WTC11 (cell line): ENCODE data around the gene CREB3L4. TPM values are rescaled to one million over a fixed set of nuclear protein-coding genes. Genes with fewer than 3 reads are reported as not detected.
A peak's percentile ranks its signal among the peaks of the same experiment; 100 is the strongest.

ENCODE experiments used
- ATAC-seq: fragments of 200-7000 bp; cut with Tn5 transposase; 2 replicates; pipeline ENCODE4 v1.10.0; 2021; ENCODE audit warnings: mild to moderate bottlenecking, moderate library complexity
- CTCF ChIA-PET: fragments of 300-600 bp; sonication (Branson Sonifier 250); formaldehyde crosslinking; loops from one replicate; lab custom pipeline; 2021; ENCODE audit warnings: antibody characterized with exemption; lab: Charles Lee
- POLR2A ChIA-PET: fragments of 350-600 bp; sonication (Branson Sonifier 250); formaldehyde crosslinking; loops from one replicate; lab custom pipeline; 2021; ENCODE audit warnings: antibody characterized with exemption; lab: Charles Lee
- DNase-seq: peaks from one replicate; pipeline ENCODE4 v3.0.0; 2021; ENCODE audit warnings: low spot score
- H3K27ac Mint-ChIP-seq: 2 replicates; pipeline ENCODE4 v1.8.0; 2021; ENCODE audit warnings: mixed read lengths
- H3K27me3 Mint-ChIP-seq: 2 replicates; pipeline ENCODE4 v1.8.0; 2021; ENCODE audit warnings: low read depth, mild to moderate bottlenecking, moderate library complexity, mixed read lengths
- H3K36me3 Mint-ChIP-seq: 2 replicates; pipeline ENCODE4 v1.8.0; 2021; ENCODE audit warnings: mixed read lengths
- H3K4me1 Mint-ChIP-seq: 2 replicates; pipeline ENCODE4 v1.8.0; 2022; ENCODE audit warnings: mixed read lengths
- H3K4me3 Mint-ChIP-seq: 2 replicates; pipeline ENCODE4 v1.8.0; 2021; ENCODE audit warnings: mild to moderate bottlenecking, moderate library complexity, mixed read lengths
- H3K9me3 Mint-ChIP-seq: 2 replicates; pipeline ENCODE4 v1.8.0; 2021; ENCODE audit warnings: mixed read lengths
- CREM ChIP-seq: sonication (generic); formaldehyde crosslinking; IDR thresholded peaks from 2 replicates; pipeline ENCODE4 v1.8.1; 2022; ENCODE audit warnings: mild to moderate bottlenecking, missing genetic modification reagents, moderate library complexity
- ELF4 ChIP-seq: sonication (generic); formaldehyde crosslinking; IDR thresholded peaks from 2 replicates; pipeline ENCODE4 v1.8.1; 2022; ENCODE audit warnings: low read depth, mild to moderate bottlenecking, moderate library complexity, missing genetic modification reagents
- EMX1 ChIP-seq: fragments of 250-450 bp; sonication (Bioruptor Pico); IDR thresholded peaks from 2 replicates; pipeline ENCODE4 v1.8.0; 2021; ENCODE audit warnings: mild to moderate bottlenecking
- GTF2I ChIP-seq: fragments of 250-450 bp; sonication (Bioruptor Pico); conservative IDR thresholded peaks from 2 replicates; pipeline ENCODE4 v1.4.0; 2021; ENCODE audit warnings: mild to moderate bottlenecking
- IRF2 ChIP-seq: sonication (generic); formaldehyde crosslinking; IDR thresholded peaks from 2 replicates; pipeline ENCODE4 v1.8.0; 2022; ENCODE audit warnings: low read depth, missing genetic modification reagents, borderline replicate concordance
- KAT7 ChIP-seq: sonication (generic); formaldehyde crosslinking; IDR thresholded peaks from 2 replicates; pipeline ENCODE4 v1.8.1; 2023; ENCODE audit warnings: missing genetic modification reagents, mild to moderate bottlenecking, borderline replicate concordance
- NFYB ChIP-seq: sonication (generic); formaldehyde crosslinking; conservative IDR thresholded peaks from 2 replicates; pipeline ENCODE4 v1.8.0; 2022; ENCODE audit warnings: low read depth, missing genetic modification reagents
- NR2C2 ChIP-seq: sonication (generic); formaldehyde crosslinking; IDR thresholded peaks from 2 replicates; pipeline ENCODE4 v1.8.0; 2022; ENCODE audit warnings: mild to moderate bottlenecking, missing genetic modification reagents
- OVOL2 ChIP-seq: fragments of 250-450 bp; sonication (Bioruptor Pico); IDR thresholded peaks from 2 replicates; pipeline ENCODE4 v1.9.0; 2021; ENCODE audit warnings: mild to moderate bottlenecking, borderline replicate concordance
- SMAD3 ChIP-seq: sonication (generic); formaldehyde crosslinking; IDR thresholded peaks from 2 replicates; pipeline ENCODE4 v1.8.0; 2022; ENCODE audit warnings: missing genetic modification reagents, mild to moderate bottlenecking, borderline replicate concordance
- SOX15 ChIP-seq: fragments of 250-450 bp; sonication (Bioruptor Pico); IDR thresholded peaks from 2 replicates; pipeline ENCODE4 v1.9.0; 2021; ENCODE audit warnings: mild to moderate bottlenecking
- TP53 ChIP-seq: sonication (generic); formaldehyde crosslinking; IDR thresholded peaks from 2 replicates; pipeline ENCODE4 v1.8.1; 2023; ENCODE audit warnings: mild to moderate bottlenecking, missing genetic modification reagents
- ZNF219 ChIP-seq: sonication (generic); formaldehyde crosslinking; IDR thresholded peaks from 2 replicates; pipeline ENCODE4 v1.8.0; 2023; ENCODE audit warnings: missing genetic modification reagents, mild to moderate bottlenecking, borderline replicate concordance
- ZNF232 ChIP-seq: sonication (generic); formaldehyde crosslinking; IDR thresholded peaks from 2 replicates; pipeline ENCODE4 v1.8.0; 2022; ENCODE audit warnings: mild to moderate bottlenecking, missing genetic modification reagents
- ZNF263 ChIP-seq: sonication (generic); formaldehyde crosslinking; IDR thresholded peaks from 2 replicates; pipeline ENCODE4 v1.8.1; 2022; ENCODE audit warnings: low read depth, mild to moderate bottlenecking, moderate library complexity, missing genetic modification reagents
- ZNF423 ChIP-seq: fragments of 250-450 bp; sonication (Bioruptor Pico); IDR thresholded peaks from 2 replicates; pipeline ENCODE4 v2.1.2; 2022; ENCODE audit warnings: mild to moderate bottlenecking, moderate library complexity
- ZNF671 ChIP-seq: fragments of 250-450 bp; sonication (Bioruptor Pico); IDR thresholded peaks from 2 replicates; pipeline ENCODE4 v1.8.0; 2021; ENCODE audit warnings: mild to moderate bottlenecking
- total RNA-seq: library from RNA; stranded (reverse); gene quantifications from 3 replicates; pipeline ENCODE4 v1.2.3, GENCODE V29; 2021
- TF ChIP-seq, protein P1 (sequence below): sonication (generic); formaldehyde crosslinking; IDR thresholded peaks from 2 replicates; pipeline ENCODE4 v1.8.0; 2022; ENCODE audit warnings: mild to moderate bottlenecking, missing genetic modification reagents
- TF ChIP-seq, protein P2 (sequence below): sonication (generic); formaldehyde crosslinking; IDR thresholded peaks from 2 replicates; pipeline ENCODE4 v1.8.1; 2023; ENCODE audit warnings: mild to moderate bottlenecking, missing genetic modification reagents
- TF ChIP-seq, protein P3 (sequence below): fragments of 250-450 bp; sonication (Bioruptor Pico); IDR thresholded peaks from 2 replicates; pipeline ENCODE4 v1.9.0; 2021; ENCODE audit warnings: mild to moderate bottlenecking
- TF ChIP-seq, protein P4 (sequence below): sonication (generic); formaldehyde crosslinking; IDR thresholded peaks from 2 replicates; pipeline ENCODE4 v1.8.0; 2022; ENCODE audit warnings: mild to moderate bottlenecking, missing genetic modification reagents
- TF ChIP-seq, protein P5 (sequence below): fragments of 250-450 bp; sonication (Bioruptor Pico); IDR thresholded peaks from 2 replicates; pipeline ENCODE4 v1.8.0; 2021; ENCODE audit warnings: mild to moderate bottlenecking
- TF ChIP-seq, protein P6 (sequence below): sonication (generic); formaldehyde crosslinking; IDR thresholded peaks from 2 replicates; pipeline ENCODE4 v1.8.0; 2022; ENCODE audit warnings: mild to moderate bottlenecking, missing genetic modification reagents

CREB3L4 gene
- total RNA-seq, 1 experiment from 2014 or later: 33.1 TPM

DNA sequence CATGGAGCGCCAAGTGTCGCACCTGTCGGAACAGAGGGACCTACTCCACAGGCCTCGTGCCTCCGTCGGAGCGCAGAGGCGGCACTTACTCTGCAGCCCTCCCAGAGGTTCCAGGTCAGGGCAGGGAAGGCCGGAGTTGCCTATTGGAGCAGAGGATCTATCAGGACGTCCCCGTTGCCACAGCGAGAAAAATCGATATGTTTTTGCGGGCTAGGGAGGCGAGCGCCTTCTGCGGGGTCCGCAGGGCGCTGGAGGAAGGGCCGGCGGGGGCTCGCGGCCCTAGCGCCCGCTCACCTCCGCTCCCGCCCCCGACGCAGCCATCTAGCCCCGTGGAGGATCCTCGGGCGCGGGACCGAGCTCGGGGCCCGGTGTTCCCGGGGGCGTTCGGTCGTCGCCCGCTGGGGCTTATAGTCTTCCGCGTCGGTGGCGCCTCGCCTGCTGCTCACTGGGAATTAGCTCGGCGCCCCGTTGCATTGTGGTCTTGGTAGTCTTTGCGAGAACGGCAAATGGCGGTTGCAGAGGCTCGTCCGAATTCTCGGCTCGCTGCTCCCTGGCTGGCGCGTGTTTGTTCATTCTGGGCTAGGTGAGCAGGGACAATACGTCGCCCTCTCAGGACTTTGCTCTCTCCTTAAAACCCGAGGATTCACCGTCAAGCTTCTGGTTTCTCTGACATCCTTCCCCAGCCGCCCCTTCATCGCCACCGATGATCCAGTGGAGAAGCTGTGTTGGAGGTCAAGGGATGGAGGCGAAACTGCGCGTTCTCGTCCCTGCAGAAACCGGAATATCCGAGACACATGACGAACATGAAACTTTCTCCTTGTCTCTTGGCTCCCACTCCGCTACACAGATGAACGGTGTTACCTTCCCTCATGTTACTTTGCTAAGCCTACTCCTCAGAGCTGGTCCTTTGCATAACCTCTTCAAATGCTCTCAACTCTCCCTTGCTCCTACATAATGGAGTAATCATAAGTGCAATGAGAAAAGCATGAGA is 9.8 kb downstream of the CREB3L4 start, which contains the start of gene JTB (continued):
- TF ChIP-seq, protein P1, sequence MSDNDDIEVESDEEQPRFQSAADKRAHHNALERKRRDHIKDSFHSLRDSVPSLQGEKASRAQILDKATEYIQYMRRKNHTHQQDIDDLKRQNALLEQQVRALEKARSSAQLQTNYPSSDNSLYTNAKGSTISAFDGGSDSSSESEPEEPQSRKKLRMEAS: peak; percentile 50; the same call in 1 of the 2 replicates
- TF ChIP-seq IRF2 (CRISPR knock-in tag): no peak
- TF ChIP-seq ZNF671: no peak
- 0 out of 2 replicates have a peak, but pooled peaks have one; percentile 11 for TF ChIP-seq EMX1 (CRISPR knock-in tag)
- no peak for TF ChIP-seq ZNF263
- TF ChIP-seq, protein P2, sequence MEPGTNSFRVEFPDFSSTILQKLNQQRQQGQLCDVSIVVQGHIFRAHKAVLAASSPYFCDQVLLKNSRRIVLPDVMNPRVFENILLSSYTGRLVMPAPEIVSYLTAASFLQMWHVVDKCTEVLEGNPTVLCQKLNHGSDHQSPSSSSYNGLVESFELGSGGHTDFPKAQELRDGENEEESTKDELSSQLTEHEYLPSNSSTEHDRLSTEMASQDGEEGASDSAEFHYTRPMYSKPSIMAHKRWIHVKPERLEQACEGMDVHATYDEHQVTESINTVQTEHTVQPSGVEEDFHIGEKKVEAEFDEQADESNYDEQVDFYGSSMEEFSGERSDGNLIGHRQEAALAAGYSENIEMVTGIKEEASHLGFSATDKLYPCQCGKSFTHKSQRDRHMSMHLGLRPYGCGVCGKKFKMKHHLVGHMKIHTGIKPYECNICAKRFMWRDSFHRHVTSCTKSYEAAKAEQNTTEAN (CRISPR knock-in tag): no peak; the same call in 1 of the 2 replicates
- TF ChIP-seq GTF2I: no peak
- no peak; the same call in 1 of the 2 replicates for TF ChIP-seq TP53 (CRISPR knock-in tag)
- TF ChIP-seq ZNF219: peak; percentile 80; the same call in 1 of the 2 replicates
- TF ChIP-seq CREM (CRISPR knock-in tag): 0 out of 2 replicates have a peak, but pooled peaks have one; percentile 47
- no peak for TF ChIP-seq NR2C2
- TF ChIP-seq ZNF232: 0 out of 2 replicates have a peak, but pooled peaks have one; percentile 15
- TF ChIP-seq, protein P3, sequence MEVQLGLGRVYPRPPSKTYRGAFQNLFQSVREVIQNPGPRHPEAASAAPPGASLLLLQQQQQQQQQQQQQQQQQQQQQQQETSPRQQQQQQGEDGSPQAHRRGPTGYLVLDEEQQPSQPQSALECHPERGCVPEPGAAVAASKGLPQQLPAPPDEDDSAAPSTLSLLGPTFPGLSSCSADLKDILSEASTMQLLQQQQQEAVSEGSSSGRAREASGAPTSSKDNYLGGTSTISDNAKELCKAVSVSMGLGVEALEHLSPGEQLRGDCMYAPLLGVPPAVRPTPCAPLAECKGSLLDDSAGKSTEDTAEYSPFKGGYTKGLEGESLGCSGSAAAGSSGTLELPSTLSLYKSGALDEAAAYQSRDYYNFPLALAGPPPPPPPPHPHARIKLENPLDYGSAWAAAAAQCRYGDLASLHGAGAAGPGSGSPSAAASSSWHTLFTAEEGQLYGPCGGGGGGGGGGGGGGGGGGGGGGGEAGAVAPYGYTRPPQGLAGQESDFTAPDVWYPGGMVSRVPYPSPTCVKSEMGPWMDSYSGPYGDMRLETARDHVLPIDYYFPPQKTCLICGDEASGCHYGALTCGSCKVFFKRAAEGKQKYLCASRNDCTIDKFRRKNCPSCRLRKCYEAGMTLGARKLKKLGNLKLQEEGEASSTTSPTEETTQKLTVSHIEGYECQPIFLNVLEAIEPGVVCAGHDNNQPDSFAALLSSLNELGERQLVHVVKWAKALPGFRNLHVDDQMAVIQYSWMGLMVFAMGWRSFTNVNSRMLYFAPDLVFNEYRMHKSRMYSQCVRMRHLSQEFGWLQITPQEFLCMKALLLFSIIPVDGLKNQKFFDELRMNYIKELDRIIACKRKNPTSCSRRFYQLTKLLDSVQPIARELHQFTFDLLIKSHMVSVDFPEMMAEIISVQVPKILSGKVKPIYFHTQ (CRISPR knock-in tag): no peak
- no peak for TF ChIP-seq ELF4 (CRISPR knock-in tag)
- TF ChIP-seq, protein P4, sequence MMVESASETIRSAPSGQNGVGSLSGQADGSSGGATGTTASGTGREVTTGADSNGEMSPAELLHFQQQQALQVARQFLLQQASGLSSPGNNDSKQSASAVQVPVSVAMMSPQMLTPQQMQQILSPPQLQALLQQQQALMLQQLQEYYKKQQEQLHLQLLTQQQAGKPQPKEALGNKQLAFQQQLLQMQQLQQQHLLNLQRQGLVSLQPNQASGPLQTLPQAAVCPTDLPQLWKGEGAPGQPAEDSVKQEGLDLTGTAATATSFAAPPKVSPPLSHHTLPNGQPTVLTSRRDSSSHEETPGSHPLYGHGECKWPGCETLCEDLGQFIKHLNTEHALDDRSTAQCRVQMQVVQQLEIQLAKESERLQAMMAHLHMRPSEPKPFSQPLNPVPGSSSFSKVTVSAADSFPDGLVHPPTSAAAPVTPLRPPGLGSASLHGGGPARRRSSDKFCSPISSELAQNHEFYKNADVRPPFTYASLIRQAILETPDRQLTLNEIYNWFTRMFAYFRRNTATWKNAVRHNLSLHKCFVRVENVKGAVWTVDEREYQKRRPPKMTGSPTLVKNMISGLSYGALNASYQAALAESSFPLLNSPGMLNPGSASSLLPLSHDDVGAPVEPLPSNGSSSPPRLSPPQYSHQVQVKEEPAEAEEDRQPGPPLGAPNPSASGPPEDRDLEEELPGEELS (CRISPR knock-in tag): no peak

DNA sequence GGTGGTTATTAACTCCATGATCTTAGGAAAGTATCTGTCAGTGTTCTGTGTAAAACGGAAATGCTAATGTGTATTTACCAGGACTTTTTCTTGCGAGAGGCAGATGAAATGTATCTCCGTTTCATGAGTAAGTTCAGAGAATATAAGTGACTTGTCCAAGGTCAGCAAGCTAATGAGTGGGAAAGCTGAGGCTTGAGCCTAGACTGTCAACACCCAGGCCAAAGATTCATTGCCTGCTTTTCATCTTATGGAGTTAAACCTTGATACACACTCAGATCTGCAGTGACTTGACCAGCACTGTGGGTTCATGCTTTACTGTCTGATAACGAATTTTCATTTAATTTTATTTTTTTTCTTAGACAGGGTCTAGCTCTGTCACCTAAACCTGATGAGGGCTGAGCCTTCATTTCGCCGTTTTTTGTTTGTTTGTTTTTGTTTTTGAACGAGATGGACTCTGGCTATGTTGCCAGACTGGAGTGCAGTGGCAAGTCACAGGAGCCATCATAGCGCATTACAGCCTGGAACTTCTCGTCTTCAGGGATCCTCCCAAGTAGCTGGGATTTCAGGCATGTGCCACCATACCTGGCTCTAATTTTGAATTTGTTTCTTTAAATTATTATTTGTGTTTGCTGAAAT is 10.7 kb downstream of the CREB3L4 start:
- H3K4me3 Mint-ChIP-seq: peak overlapping the region; percentile 98
- CTCF ChIA-PET: interaction anchor here (1.1 to 4.3 kb wide), 6 partner anchors 8 to 180 kb away, joined by 3 to 26 read pairs (median 10); partner anchors contain the start of genes CREB3L4, DENND4B, RAB13 and RPS27
- no peak for TF ChIP-seq KAT7 (CRISPR knock-in tag)
- TF ChIP-seq TP53 (CRISPR knock-in tag): no peak
- TF ChIP-seq, protein P5, sequence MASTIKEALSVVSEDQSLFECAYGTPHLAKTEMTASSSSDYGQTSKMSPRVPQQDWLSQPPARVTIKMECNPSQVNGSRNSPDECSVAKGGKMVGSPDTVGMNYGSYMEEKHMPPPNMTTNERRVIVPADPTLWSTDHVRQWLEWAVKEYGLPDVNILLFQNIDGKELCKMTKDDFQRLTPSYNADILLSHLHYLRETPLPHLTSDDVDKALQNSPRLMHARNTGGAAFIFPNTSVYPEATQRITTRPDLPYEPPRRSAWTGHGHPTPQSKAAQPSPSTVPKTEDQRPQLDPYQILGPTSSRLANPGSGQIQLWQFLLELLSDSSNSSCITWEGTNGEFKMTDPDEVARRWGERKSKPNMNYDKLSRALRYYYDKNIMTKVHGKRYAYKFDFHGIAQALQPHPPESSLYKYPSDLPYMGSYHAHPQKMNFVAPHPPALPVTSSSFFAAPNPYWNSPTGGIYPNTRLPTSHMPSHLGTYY (CRISPR knock-in tag): no peak
- no peak for TF ChIP-seq NFYB
- no peak for TF ChIP-seq CREM (CRISPR knock-in tag)
- TF ChIP-seq SOX15: no peak
- TF ChIP-seq ELF4 (CRISPR knock-in tag): no peak
- no peak for TF ChIP-seq ZNF219
- TF ChIP-seq OVOL2 (CRISPR knock-in tag): no peak
- TF ChIP-seq, protein P6, sequence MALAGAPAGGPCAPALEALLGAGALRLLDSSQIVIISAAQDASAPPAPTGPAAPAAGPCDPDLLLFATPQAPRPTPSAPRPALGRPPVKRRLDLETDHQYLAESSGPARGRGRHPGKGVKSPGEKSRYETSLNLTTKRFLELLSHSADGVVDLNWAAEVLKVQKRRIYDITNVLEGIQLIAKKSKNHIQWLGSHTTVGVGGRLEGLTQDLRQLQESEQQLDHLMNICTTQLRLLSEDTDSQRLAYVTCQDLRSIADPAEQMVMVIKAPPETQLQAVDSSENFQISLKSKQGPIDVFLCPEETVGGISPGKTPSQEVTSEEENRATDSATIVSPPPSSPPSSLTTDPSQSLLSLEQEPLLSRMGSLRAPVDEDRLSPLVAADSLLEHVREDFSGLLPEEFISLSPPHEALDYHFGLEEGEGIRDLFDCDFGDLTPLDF (CRISPR knock-in tag): no peak
- TF ChIP-seq ZNF423: no peak
- no peak for TF ChIP-seq SMAD3 (CRISPR knock-in tag)
- TF ChIP-seq NR2C2: no peak

More for the DNA sequence above, 10.7 kb downstream of the CREB3L4 start:
- peak overlapping the region; percentile 94 for H3K27ac Mint-ChIP-seq
- H3K27me3 Mint-ChIP-seq: no peaks in the 10 kb centered on the region
- no peak for DNase-seq
- H3K4me1 Mint-ChIP-seq: peaks cover 31% of the 10 kb centered on the region
- POLR2A ChIA-PET: interaction anchor here (1.0 to 3.1 kb wide), 8 partner anchors 8 to 344 kb away, joined by 3 to 55 read pairs (median 6); partner anchors contain the start of genes CHTOP, CREB3L4, RAB13 and RPS27
- H3K36me3 Mint-ChIP-seq: peaks cover 49% of the 10 kb centered on the region
- no peaks in the 10 kb centered on the region for H3K9me3 Mint-ChIP-seq
- ATAC-seq: no peak
